Ishikawa (cell line): ENCODE measurements around the gene YIPF2.

Experiments
- CEBPB ChIP-seq: IDR thresholded peaks from 2 replicates; pipeline ENCODE4 v1.6.1; 2012
- CREB1 ChIP-seq: IDR thresholded peaks from 2 replicates; pipeline ENCODE4 v1.6.1; 2012; ENCODE audit warnings: low read depth
- EP300 ChIP-seq: IDR thresholded peaks from 2 replicates; pipeline ENCODE4 v1.6.1; 2012; ENCODE audit warnings: borderline replicate concordance
- MAX ChIP-seq: IDR thresholded peaks from 2 replicates; pipeline ENCODE4 v1.6.1; 2012
- NFIC ChIP-seq: IDR thresholded peaks from 2 replicates; pipeline ENCODE4 v1.6.1; 2012
- YY1 ChIP-seq: IDR thresholded peaks from 2 replicates; pipeline ENCODE4 v1.6.1; 2012; ENCODE audit warnings: low read depth
- ZBTB7A ChIP-seq: IDR thresholded peaks from 2 replicates; pipeline ENCODE4 v1.6.1; 2012; ENCODE audit warnings: low read depth
- TF ChIP-seq, protein P1 (sequence below): IDR thresholded peaks from 2 replicates; pipeline ENCODE4 v1.6.1; 2012
- TF ChIP-seq, protein P2 (sequence below): IDR thresholded peaks from 2 replicates; pipeline ENCODE4 v1.6.1; 2012; ENCODE audit warnings: low read depth, mild to moderate bottlenecking

GRCh38 chr19:10921199-10921909, 7.1 kb downstream of the YIPF2 start:
- TF ChIP-seq, protein P1, sequence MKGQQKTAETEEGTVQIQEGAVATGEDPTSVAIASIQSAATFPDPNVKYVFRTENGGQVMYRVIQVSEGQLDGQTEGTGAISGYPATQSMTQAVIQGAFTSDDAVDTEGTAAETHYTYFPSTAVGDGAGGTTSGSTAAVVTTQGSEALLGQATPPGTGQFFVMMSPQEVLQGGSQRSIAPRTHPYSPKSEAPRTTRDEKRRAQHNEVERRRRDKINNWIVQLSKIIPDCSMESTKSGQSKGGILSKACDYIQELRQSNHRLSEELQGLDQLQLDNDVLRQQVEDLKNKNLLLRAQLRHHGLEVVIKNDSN = no peak
- no peak for TF ChIP-seq CREB1
- no peak for TF ChIP-seq NFIC
- no peak for TF ChIP-seq EP300
- TF ChIP-seq, protein P2, sequence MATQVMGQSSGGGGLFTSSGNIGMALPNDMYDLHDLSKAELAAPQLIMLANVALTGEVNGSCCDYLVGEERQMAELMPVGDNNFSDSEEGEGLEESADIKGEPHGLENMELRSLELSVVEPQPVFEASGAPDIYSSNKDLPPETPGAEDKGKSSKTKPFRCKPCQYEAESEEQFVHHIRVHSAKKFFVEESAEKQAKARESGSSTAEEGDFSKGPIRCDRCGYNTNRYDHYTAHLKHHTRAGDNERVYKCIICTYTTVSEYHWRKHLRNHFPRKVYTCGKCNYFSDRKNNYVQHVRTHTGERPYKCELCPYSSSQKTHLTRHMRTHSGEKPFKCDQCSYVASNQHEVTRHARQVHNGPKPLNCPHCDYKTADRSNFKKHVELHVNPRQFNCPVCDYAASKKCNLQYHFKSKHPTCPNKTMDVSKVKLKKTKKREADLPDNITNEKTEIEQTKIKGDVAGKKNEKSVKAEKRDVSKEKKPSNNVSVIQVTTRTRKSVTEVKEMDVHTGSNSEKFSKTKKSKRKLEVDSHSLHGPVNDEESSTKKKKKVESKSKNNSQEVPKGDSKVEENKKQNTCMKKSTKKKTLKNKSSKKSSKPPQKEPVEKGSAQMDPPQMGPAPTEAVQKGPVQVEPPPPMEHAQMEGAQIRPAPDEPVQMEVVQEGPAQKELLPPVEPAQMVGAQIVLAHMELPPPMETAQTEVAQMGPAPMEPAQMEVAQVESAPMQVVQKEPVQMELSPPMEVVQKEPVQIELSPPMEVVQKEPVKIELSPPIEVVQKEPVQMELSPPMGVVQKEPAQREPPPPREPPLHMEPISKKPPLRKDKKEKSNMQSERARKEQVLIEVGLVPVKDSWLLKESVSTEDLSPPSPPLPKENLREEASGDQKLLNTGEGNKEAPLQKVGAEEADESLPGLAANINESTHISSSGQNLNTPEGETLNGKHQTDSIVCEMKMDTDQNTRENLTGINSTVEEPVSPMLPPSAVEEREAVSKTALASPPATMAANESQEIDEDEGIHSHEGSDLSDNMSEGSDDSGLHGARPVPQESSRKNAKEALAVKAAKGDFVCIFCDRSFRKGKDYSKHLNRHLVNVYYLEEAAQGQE = no peak
- TF ChIP-seq YY1 = no peak
- no peak for TF ChIP-seq CEBPB
- TF ChIP-seq MAX = no peak
- TF ChIP-seq ZBTB7A = no peak
